HepG2 (cell line): ENCODE results near the gene PKIB. TPM values are rescaled to one million over a fixed set of nuclear protein-coding genes. Genes with fewer than 3 reads are reported as not detected.

Experiments used
- ATAC-seq: fragments of 200-7000 bp; cut with Tn5 transposase; 3 replicates; pipeline ENCODE4 v1.9.1; 2020; ENCODE audit warnings: mild to moderate bottlenecking, moderate library complexity
- BruUV-seq: library from RNA; stranded (reverse); fragments of 400-500 nt; replicated peaks from 2 replicates; lab custom pipeline; 2021; lab: Mats Ljungman, UMichigan
- CTCF ChIA-PET: fragments of 300-600 bp; formaldehyde crosslinking; extraction: SDS; loops from one replicate; lab custom pipeline; 2021; ENCODE audit warnings: low total read pairs, inconsistent platforms, low intra/inter-chr PET ratio; lab: Yijun Ruan, JAX
- POLR2A ChIA-PET: fragments of 350-600 bp; sonication (Branson Sonifier 250); formaldehyde crosslinking; loops from one replicate; lab custom pipeline; 2020; ENCODE audit warnings: antibody characterized with exemption, inconsistent platforms; lab: Yijun Ruan, JAX
- DNase-seq: peaks from one replicate; pipeline ENCODE4 v3.0.0-alpha.2; 2015; ENCODE audit warnings: low spot score
- FAIRE-seq: peaks from 3 replicates; lab custom pipeline; 2011; peaks lifted over from hg19 to GRCh38; lab: Jason Lieb, UNC
- H2AFZ ChIP-seq: one replicate; pipeline ENCODE4 v1.6.1; 2011; ENCODE audit warnings: low read length, inconsistent platforms
- H3K27ac ChIP-seq: fragments of 300-600 bp; 3 replicates; pipeline ENCODE4 v1.8.0; 2011; ENCODE audit warnings: mixed run types, mild to moderate bottlenecking, mixed read lengths, low read length, inconsistent platforms; ENCODE audit not compliant: insufficient read depth; ENCODE audit errors: extremely low read length
- H3K27me3 ChIP-seq, 2 experiments: fragments of 200-600 bp in 1 of 2; 2 replicates in 1 of 2; 3 replicates in 1 of 2; pipeline versions ENCODE4 v1.6.0 to v1.8.0; 2011; ENCODE audit warnings: low read length in 2 of 2, mild to moderate bottlenecking in 2 of 2, moderate library complexity in 2 of 2, inconsistent platforms in 1 of 2; ENCODE audit not compliant: insufficient read depth in 2 of 2, control insufficient read depth in 1 of 2
- H3K36me3 ChIP-seq, 2 experiments: fragments of 200-600 bp in 1 of 2; replicated peaks in 1 of 2; 2 replicates in 1 of 2; 3 replicates in 1 of 2; pipeline versions ENCODE4 v1.5.1 to v1.8.0; 2011; ENCODE audit warnings: low read length in 2 of 2, inconsistent platforms in 1 of 2; ENCODE audit not compliant: insufficient read depth in 2 of 2, control insufficient read depth in 1 of 2
- H3K4me1 ChIP-seq: 2 replicates; pipeline ENCODE4 v1.5.1; 2012; ENCODE audit warnings: low read length, inconsistent platforms; ENCODE audit not compliant: insufficient read depth
- H3K4me2 ChIP-seq: 2 replicates; pipeline ENCODE4 v1.6.0; 2011; ENCODE audit warnings: low read depth, low read length, inconsistent platforms
- H3K4me3 ChIP-seq, 3 experiments: fragments of 200-600 bp in 1 of 3; sonication (generic), shearing (Covaris generic) in 1 of 3; replicated peaks in 1 of 3; 2 replicates each; pipeline ENCODE4 v1.5.1; 2011 to 2016; ENCODE audit warnings: low read length in 3 of 3, inconsistent platforms in 2 of 3, low read depth in 2 of 3, mild to moderate bottlenecking in 2 of 3, control low read depth in 1 of 3, mixed read lengths in 1 of 3; ENCODE audit not compliant: insufficient read depth in 1 of 3
- H3K79me2 ChIP-seq: one replicate; pipeline ENCODE4 v1.6.1; 2011; ENCODE audit warnings: low read length, inconsistent platforms; ENCODE audit not compliant: insufficient read depth
- H3K9ac ChIP-seq: 2 replicates; pipeline ENCODE4 v1.6.0; 2011; ENCODE audit warnings: mild to moderate bottlenecking, low read depth, low read length, inconsistent platforms; ENCODE audit not compliant: insufficient read depth
- H3K9me3 ChIP-seq: 2 replicates; pipeline ENCODE4 v1.5.1; 2012; ENCODE audit warnings: mild to moderate bottlenecking, low read length
- H4K20me1 ChIP-seq: 2 replicates; pipeline ENCODE4 v1.6.0; 2011; ENCODE audit warnings: inconsistent platforms, mild to moderate bottlenecking, low read length, moderate library complexity; ENCODE audit not compliant: insufficient read depth
- ATAD3A ChIP-seq: sonication (generic); formaldehyde crosslinking; IDR thresholded peaks from 2 replicates; pipeline ENCODE4 v1.4.0; 2020; ENCODE audit warnings: missing genetic modification reagents
- ATF3 ChIP-seq: sonication (generic); formaldehyde crosslinking; IDR thresholded peaks from 2 replicates; pipeline ENCODE4 v1.4.0; 2020; ENCODE audit warnings: missing genetic modification reagents
- ELF4 ChIP-seq: sonication (generic); formaldehyde crosslinking; IDR thresholded peaks from 2 replicates; pipeline ENCODE4 v1.5.0; 2020; ENCODE audit warnings: missing genetic modification reagents, mild to moderate bottlenecking, moderate library complexity, borderline replicate concordance
- FLYWCH1 ChIP-seq: sonication (generic); formaldehyde crosslinking; IDR thresholded peaks from 2 replicates; pipeline ENCODE4 v1.8.1; 2023; ENCODE audit warnings: mild to moderate bottlenecking, missing genetic modification reagents
- GPN1 ChIP-seq: sonication (generic); formaldehyde crosslinking; IDR thresholded peaks from 2 replicates; pipeline ENCODE4 v1.5.1; 2020; ENCODE audit warnings: missing genetic modification reagents, borderline replicate concordance
- LRRFIP1 ChIP-seq: sonication (generic); formaldehyde crosslinking; conservative IDR thresholded peaks from 2 replicates; pipeline ENCODE4 v1.4.0; 2020; ENCODE audit warnings: missing genetic modification reagents
- MED8 ChIP-seq: sonication (generic); formaldehyde crosslinking; IDR thresholded peaks from 2 replicates; pipeline ENCODE4 v1.8.1; 2023; ENCODE audit warnings: mild to moderate bottlenecking, missing genetic modification reagents; ENCODE audit not compliant: insufficient replicate concordance
- NR0B2 ChIP-seq: sonication (generic); formaldehyde crosslinking; IDR thresholded peaks from 2 replicates; pipeline ENCODE4 v1.4.0; 2020; ENCODE audit warnings: mild to moderate bottlenecking, missing genetic modification reagents
- NR2F2 ChIP-seq: IDR thresholded peaks from 2 replicates; pipeline ENCODE4 v1.6.1; 2012; ENCODE audit warnings: low read depth, inconsistent platforms, borderline replicate concordance
- PREB ChIP-seq: sonication (generic); formaldehyde crosslinking; IDR thresholded peaks from 2 replicates; pipeline ENCODE4 v1.4.0; 2020; ENCODE audit warnings: missing genetic modification reagents
- RARG ChIP-seq: sonication (generic); formaldehyde crosslinking; IDR thresholded peaks from 2 replicates; pipeline ENCODE4 v1.4.0; 2020; ENCODE audit warnings: low read depth, mild to moderate bottlenecking, missing genetic modification reagents
- ZBTB42 ChIP-seq: sonication (generic); formaldehyde crosslinking; IDR thresholded peaks from 2 replicates; pipeline ENCODE4 v1.5.0; 2020; ENCODE audit warnings: mild to moderate bottlenecking, missing genetic modification reagents
- ZNF251 ChIP-seq: sonication (generic); formaldehyde crosslinking; IDR thresholded peaks from 2 replicates; pipeline ENCODE4 v1.9.0; 2021; ENCODE audit warnings: mild to moderate bottlenecking, missing genetic modification reagents
- ZNF567 ChIP-seq: sonication (generic); formaldehyde crosslinking; IDR thresholded peaks from 2 replicates; pipeline ENCODE4 v1.8.1; 2023; ENCODE audit warnings: mild to moderate bottlenecking, missing genetic modification reagents, borderline replicate concordance
- ZNF687 ChIP-seq: sonication (generic); formaldehyde crosslinking; IDR thresholded peaks from 2 replicates; pipeline ENCODE4 v1.5.1; 2020; ENCODE audit warnings: mild to moderate bottlenecking, missing genetic modification reagents, moderate library complexity
- WGBS: methylation state at CpG from one replicate; pipeline ENCODE4 v1.1.6; 2017; ENCODE audit warnings: low lambda C conversion rate; 5-methylcytosine and 5-hydroxymethylcytosine counted together
- in situ Hi-C: cut with HindIII; loops from 2 replicates; pipeline ENCODE4 v1.10.0; 2017; ENCODE audit warnings: low pct_unique_long_range_greater_than_20kb; ENCODE audit not compliant: extremely low pct_ligation_motif_present
- intact Hi-C: fragments of 100-400 bp; cut with micrococcal nuclease; formaldehyde crosslinking; loops from one replicate; pipeline ENCODE4 v1.10.0; 2022; ENCODE audit not compliant: unreplicated experiment
- polyA plus RNA-seq, 8 experiments: library from polyadenylated mRNA; depleted of rRNA in 3 of 8; stranded (reverse) in 7 of 8; unstranded in 1 of 8; fragments of >200 nt; fragmentation: Illumina TruSeq in 4 of 8; extraction: Trizol in 4 of 8; gene quantifications; 2 replicates each; pipeline versions ENCODE4 v1.2.1 to v1.2.3, GENCODE V29; 2011 to 2016; ENCODE audit warnings: low read depth in 4 of 8, missing spikeins in 1 of 8, mixed read lengths in 1 of 8; ENCODE audit not compliant: insufficient read depth in 1 of 8
- total RNA-seq, 5 experiments: library from RNA; depleted of rRNA; stranded (reverse); fragments of >200 nt; fragmentation: Illumina TruSeq; extraction: Trizol; gene quantifications; 2 replicates each; pipeline ENCODE4 v1.2.3, GENCODE V29; 2016; ENCODE audit warnings: low read depth in 1 of 5

PKIB gene
- total and polyA plus RNA-seq, 2 of the 13 experiments (the other 11 are each of a cell fraction or from before 2014, with no cell fraction given), result 1.4 to 1.5 TPM

- TF ChIP-seq GPN1 (CRISPR knock-in tag) (no peak), NR2F2 (no peak), ELF4 (CRISPR knock-in tag) (no peak), ATF3 (CRISPR knock-in tag) (no peak)
Observed at GRCh38 chr6:122736616-122737015, 126.4 kb downstream of the PKIB start (continued).

- in situ Hi-C loops, result loop anchor here (25.0 kb wide), 1 partner anchor 572 kb away; no protein-coding TSS in a partner anchor
- POLR2A ChIA-PET, result no interaction called here
- no peak overlapping the region for H3K27ac ChIP-seq
- intact Hi-C loops, result no loop called here
- no peak for DNase-seq
- H4K20me1 ChIP-seq, result no peaks in the 10 kb centered on the region
- CTCF ChIA-PET, result no interaction called here
- H2AFZ ChIP-seq, result no peak overlapping the region
- H3K9ac ChIP-seq, result no peak overlapping the region
- H3K9me3 ChIP-seq, result peaks cover 9% of the 10 kb centered on the region; the same call in 1 of the 2 replicates
- no peak overlapping the region for H3K4me2 ChIP-seq
- ATAC-seq, result no peak
- no peaks in the 10 kb centered on the region for H3K4me1 ChIP-seq
- FAIRE-seq, result no peak
- H3K4me3 ChIP-seq, result no peak overlapping the region
- H3K36me3 ChIP-seq, result no peaks in the 10 kb centered on the region
- no TSS peak for BruUV-seq
- no peaks in the 10 kb centered on the region for H3K27me3 ChIP-seq
- 23% methylated on average over 2 of the region's 2 CpGs for WGBS
- no peaks in the 10 kb centered on the region for H3K79me2 ChIP-seq
- TF ChIP-seq RARG (CRISPR knock-in tag) (no peak), ZBTB42 (CRISPR knock-in tag) (no peak), ATAD3A (CRISPR knock-in tag) (no peak), FLYWCH1 (CRISPR knock-in tag) (no peak), MED8 (CRISPR knock-in tag) (no peak), LRRFIP1 (no peak), ZNF251 (CRISPR knock-in tag) (no peak), NR0B2 (CRISPR knock-in tag) (no peak), ZNF567 (CRISPR knock-in tag) (no peak), NR2F2 (no peak), PREB (CRISPR knock-in tag) (no peak), ZNF687 (CRISPR knock-in tag) (no peak)
Observed at GRCh38 chr6:122740091-122740490, 129.9 kb downstream of the PKIB start.
